HG02798 (cell line): ENCODE measurements around the gene SPINK7.

Source experiments
- ATAC-seq: cut with Tn5 transposase; IDR thresholded peaks from one replicate; pipeline ENCODE4 v1.9.1; 2021; ENCODE audit warnings: mild to moderate bottlenecking; ENCODE audit not compliant: unreplicated experiment, poor library complexity

SPINK7 gene

DNA sequence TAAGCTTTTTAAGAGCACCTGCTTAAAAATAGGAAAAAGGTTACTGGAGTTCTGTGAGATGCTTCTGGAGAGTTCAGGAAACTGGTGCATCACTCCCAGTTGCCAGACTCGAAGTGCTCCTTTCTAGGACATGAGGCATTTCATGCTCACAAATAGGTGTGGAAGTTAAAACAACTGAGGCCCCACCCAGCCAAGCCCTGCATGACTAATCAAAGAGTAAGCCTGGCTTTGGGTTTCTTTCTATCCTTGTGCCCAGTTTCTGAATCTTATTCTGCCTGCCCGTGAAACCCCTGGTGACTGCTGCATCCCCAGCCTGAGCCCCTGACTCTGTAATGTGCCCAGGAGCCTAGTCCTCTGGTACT, 30.8 kb downstream of the SPINK7 start:
- ATAC-seq = no peak

DNA sequence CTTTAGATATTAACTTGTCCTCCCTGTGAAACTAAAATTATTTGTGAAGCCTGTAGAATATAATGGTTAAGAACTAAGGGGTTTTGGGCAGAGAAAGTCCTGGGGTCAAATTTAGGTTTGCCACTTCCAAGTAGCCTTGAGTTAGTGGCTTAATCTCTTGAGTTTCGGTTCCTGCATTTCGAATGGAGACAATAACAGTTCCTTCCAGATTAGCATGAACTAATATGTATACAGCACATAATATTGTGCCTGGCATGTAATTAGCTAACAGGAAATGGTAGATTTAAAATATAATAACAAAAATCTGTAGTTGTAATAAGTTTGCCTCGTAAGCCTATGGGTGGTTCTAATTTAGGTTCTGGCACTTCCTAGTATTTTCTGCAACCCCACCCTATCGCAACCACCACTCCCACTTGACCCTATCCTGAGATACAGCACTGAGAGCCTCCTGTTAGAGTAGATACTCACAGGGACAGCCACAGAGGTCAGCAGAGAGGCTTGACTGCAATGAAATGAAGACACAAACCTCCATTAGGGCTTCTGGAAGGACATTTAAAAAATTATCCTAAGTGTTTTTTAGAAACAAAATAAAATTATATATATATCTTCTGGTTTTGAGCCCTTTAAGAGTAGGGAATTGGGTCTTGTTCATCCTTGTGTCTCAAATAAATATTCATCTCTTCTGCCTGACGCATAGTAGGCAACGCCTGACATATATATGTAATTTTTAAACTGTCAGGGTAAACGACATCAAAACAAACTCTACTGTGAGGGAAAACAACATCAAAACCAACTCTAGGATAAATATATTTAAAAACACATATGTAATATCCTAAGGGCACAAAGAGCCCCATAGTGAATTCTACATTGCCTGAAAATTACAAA, 31.6 kb downstream of the SPINK7 start:
- ATAC-seq = no peak

DNA sequence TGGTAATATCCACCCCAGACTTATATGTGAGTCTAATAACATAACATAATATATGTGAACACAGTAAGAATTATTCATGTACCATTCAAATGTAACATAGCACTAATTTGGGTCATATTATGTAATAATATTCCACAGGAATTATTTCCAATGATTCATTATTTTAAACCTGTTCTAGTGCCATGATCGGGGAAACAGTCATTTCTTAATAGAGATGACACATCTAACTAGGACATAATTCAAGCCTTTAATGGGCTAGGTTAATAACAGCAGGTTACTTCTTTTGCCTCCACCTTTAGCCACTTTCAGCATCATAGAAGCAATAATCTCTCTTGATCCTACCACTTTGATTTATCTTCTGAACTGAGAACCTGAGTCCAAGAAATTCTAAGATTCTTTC, 35.5 kb downstream of the SPINK7 start:
- no peak for ATAC-seq

DNA sequence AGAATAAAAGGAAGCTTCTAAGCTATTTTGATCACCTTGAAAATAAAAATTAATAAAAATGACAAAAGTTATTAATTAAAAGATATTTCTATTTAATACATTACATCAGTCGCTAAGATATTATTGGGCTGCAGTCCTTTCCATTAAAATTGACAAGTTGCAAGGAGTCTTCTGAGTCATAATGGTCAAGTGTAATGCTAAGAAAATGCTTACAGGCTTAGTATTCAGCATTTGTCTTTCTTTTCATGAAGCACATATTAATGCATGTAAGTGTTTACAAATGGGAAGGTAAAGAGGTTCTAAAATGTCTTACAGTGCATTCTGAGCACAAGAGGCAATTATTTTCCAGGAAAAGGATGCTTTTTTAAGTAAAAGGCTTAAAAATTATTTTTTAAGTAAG, 40.5 kb downstream of the SPINK7 start:
- ATAC-seq = no peak

DNA sequence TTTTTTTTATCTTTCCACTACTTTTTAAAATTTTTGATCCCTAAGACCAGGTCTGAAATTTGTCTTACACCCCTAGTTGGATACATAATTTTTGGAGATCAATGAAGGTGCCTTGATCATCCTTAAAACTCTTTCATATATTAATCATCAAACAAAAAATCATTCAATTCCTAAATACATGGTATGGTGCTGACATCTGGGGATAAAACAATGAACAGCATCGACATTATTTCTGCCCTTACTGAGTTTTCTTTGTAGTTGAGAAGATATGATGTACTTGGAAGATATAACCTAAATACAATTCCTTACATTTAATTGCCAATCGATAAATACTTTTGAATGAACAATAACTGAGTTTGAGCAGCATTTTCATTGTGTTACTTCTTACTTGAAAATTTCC, 41.4 kb downstream of the SPINK7 start:
- no peak for ATAC-seq

DNA sequence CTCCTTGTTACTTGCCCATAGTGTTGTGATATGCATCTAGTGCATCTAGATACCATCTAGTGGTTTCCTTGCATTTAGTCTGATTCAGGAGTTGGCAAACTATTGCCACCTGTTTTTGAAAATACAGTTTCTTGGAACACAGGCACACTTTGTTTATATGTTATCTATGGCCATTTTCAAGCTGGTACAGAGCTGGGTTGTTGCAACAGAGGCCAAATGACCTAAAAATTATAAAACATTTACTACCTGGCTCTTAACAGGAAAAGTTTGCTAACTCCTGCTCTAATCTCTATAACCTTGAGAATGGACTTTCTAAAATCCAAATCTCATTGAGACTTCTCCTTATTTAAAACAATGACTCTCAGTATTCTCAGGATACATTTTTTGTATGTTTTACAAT, 52.1 kb downstream of the SPINK7 start:
- ATAC-seq = no peak
